ENCODE measurements around the gene GPC3. TPM values are rescaled to one million over a fixed set of nuclear protein-coding genes. Genes with fewer than 3 reads are reported as not detected.

Gene GPC3
- total and polyA plus RNA-seq, 2 of the 4 experiments (the other 2 are of a cell fraction), result not detected

- Histone ChIP-seq H2BK20ac (ENCODE audit: low read depth, low read length) (no peak overlapping the region), H3K14ac (replicated peaks; ENCODE audit: low read depth, low read length) (no peak overlapping the region), H3K4ac (ENCODE audit: low read depth, low read length) (no peak overlapping the region), H2AK9ac (replicated peaks; ENCODE audit: low read depth, low read length, poor library complexity) (no peak overlapping the region), H4K8ac (ENCODE audit: low read depth in 2 of 2, low read length in 2 of 2) (no peak overlapping the region), H2BK120ac (ENCODE audit: low read depth, low read length) (no peak overlapping the region), H3K9me1 (ENCODE audit: insufficient read depth, low read length) (no peaks in the 10 kb centered on the region; the same call in 1 of the 2 replicates), H2AFZ (replicated peaks; ENCODE audit: low read length, poor library complexity) (no peak overlapping the region), H3K9me3 (ENCODE audit: control insufficient read depth, insufficient read depth, low read length) (no peaks in the 10 kb centered on the region), H3K27ac (ENCODE audit: insufficient read depth, low read length) (no peak overlapping the region), H3K27me3 (ENCODE audit: control insufficient read depth, insufficient read depth, low read length) (peaks cover 4% of the 10 kb centered on the region), H2AK5ac (ENCODE audit: low read depth, low read length) (no peak overlapping the region), H4K5ac (ENCODE audit: low read depth, low read length) (no peak overlapping the region), H3K23ac (ENCODE audit: low read depth, low read length) (no peak overlapping the region), H3K4me3 (ENCODE audit: insufficient read depth, low read depth, low read length) (no peak overlapping the region), H3K4me1 (ENCODE audit: control insufficient read depth, insufficient read depth, low read length) (no peaks in the 10 kb centered on the region), H3K18ac (ENCODE audit: low read depth, low read length) (no peak overlapping the region), H3K79me1 (ENCODE audit: low read depth in 1 of 2, low read length in 2 of 2) (no peaks in the 10 kb centered on the region), H4K20me1 (ENCODE audit: insufficient read depth, low read length) (no peaks in the 10 kb centered on the region), H2BK5ac (ENCODE audit: low read depth, low read length, poor library complexity, severe bottlenecking) (no peak overlapping the region), H2BK15ac (ENCODE audit: low read depth, low read length) (no peak overlapping the region), H3K9ac (ENCODE audit: low read depth, low read length) (no peak overlapping the region), H3K36me3 (ENCODE audit: control insufficient read depth, insufficient read depth, low read length) (no peaks in the 10 kb centered on the region), H3K56ac (ENCODE audit: extremely low read depth, insufficient read depth, low read length) (no peak overlapping the region), H4K91ac (ENCODE audit: insufficient read depth, low read depth, low read length) (no peak overlapping the region), H3K4me2 (ENCODE audit: low read depth, low read length) (no peak overlapping the region)
- POLR2A ChIA-PET (ENCODE audit: unreplicated experiment), result no interaction called here
- no CpG with 5 or more reads among the region's 5 CpGs for WGBS, 2 experiments (ENCODE audit: extremely low coverage in 2 of 2, insufficient read length in 1 of 2)
- ATAC-seq (ENCODE audit: low read depth) (no peak), DNase-seq (peak; percentile 53)
- intact Hi-C loops (cut with micrococcal nuclease) (no loop called here), dilution Hi-C loops (cut with HindIII; ENCODE audit: low sequenced_read_pairs, unreplicated experiment) (no loop called here), in situ Hi-C loops (cut with MboI; ENCODE audit: low sequenced_read_pairs) (no loop called here)
- TF ChIP-seq USF2 (IDR thresholded peaks at IDR 0.05; ENCODE audit: low read depth, low read length) (no peak), CTCF (conservative IDR thresholded peaks at IDR 0.05; ENCODE audit: low read depth, low read length) (no peak), ELK1 (IDR thresholded peaks at IDR 0.05; ENCODE audit: borderline replicate concordance, low read depth, low read length) (no peak), CHD1 (IDR thresholded peaks at IDR 0.05; ENCODE audit: low read depth, low read length) (no peak), SMC3 (IDR thresholded peaks at IDR 0.05; ENCODE audit: low read depth, low read length) (no peak), RAD21 (IDR thresholded peaks at IDR 0.05; ENCODE audit: low read length) (no peak), MAZ (IDR thresholded peaks at IDR 0.05; ENCODE audit: borderline replicate concordance, low read depth, low read length) (no peak), CEBPB (IDR thresholded peaks at IDR 0.05; ENCODE audit: low read depth, low read length) (no peak), MXI1 (IDR thresholded peaks at IDR 0.05; ENCODE audit: borderline replicate concordance, low read depth, low read length) (no peak), NFE2L2 (IDR thresholded peaks at IDR 0.05; ENCODE audit: low read depth, low read length) (no peak), RCOR1 (IDR thresholded peaks at IDR 0.05; ENCODE audit: insufficient replicate concordance, low read length) (no peak), BHLHE40 (IDR thresholded peaks at IDR 0.05; ENCODE audit: low read depth, low read length) (no peak), FOS (IDR thresholded peaks at IDR 0.05; ENCODE audit: low read depth, low read length) (no peak)
- no TSS peak for BruUV-seq (replicated peaks)
- CTCF ChIA-PET, result no interaction called here
These were observed 339.2 kb downstream of the GPC3 start for GRCh38 chrX:133645977-133646718.

Measured in IMR-90 (cell line).